GF-D8 (cell line): ENCODE measurements around the gene ATM.
A peak's percentile ranks its signal among the peaks of the same experiment; 100 is the strongest.
"Not testable (repeated sequence)": the region's sequence is repeated elsewhere in the genome, so short reads cannot be mapped to it uniquely, and the experiment has no call there.

ENCODE experiments used
- DNase-seq: peaks from one replicate; lab custom pipeline; 2025; lab: John Stamatoyannopoulos, UW

The ATM gene

GRCh38 chr11:108221911-108222573, 825 bp upstream of the ATM start:
- DNase-seq = no peak

GRCh38 chr11:108223348-108224149, 682 bp downstream of the ATM start:
- peak; percentile 61 for DNase-seq

GRCh38 chr11:108224366-108224765, 1.5 kb downstream of the ATM start:
- DNase-seq = no peak

GRCh38 chr11:108224911-108225786, 2.3 kb downstream of the ATM start:
- no peak for DNase-seq

GRCh38 chr11:108226036-108226435, 3.2 kb downstream of the ATM start:
- no peak for DNase-seq

GRCh38 chr11:108228251-108228650, 5.4 kb downstream of the ATM start:
- no peak for DNase-seq

GRCh38 chr11:108233277-108233945, 10.5 kb downstream of the ATM start:
- no peak for DNase-seq

- DNase-seq = no peak
Observed at GRCh38 chr11:108235192-108235591, 12.3 kb downstream of the ATM start.

GRCh38 chr11:108235633-108236032, 12.8 kb downstream of the ATM start:
- DNase-seq = no peak

GRCh38 chr11:108237058-108237481, 14.2 kb downstream of the ATM start:
- DNase-seq = no peak

GRCh38 chr11:108239076-108239475, 16.2 kb downstream of the ATM start:
- no peak for DNase-seq

GRCh38 chr11:108241330-108242037, 18.6 kb downstream of the ATM start:
- no peak for DNase-seq

GRCh38 chr11:108242422-108242821, 19.6 kb downstream of the ATM start:
- DNase-seq = no peak

GRCh38 chr11:108246308-108246707, 23.4 kb downstream of the ATM start:
- no peak for DNase-seq

- DNase-seq = no peak
Observed at GRCh38 chr11:108246885-108247284, 24.0 kb downstream of the ATM start.

GRCh38 chr11:108253176-108253575, 30.3 kb downstream of the ATM start:
- DNase-seq = no peak

- no peak for DNase-seq
Observed at GRCh38 chr11:108269583-108269982, 46.7 kb downstream of the ATM start.

GRCh38 chr11:108276985-108277616, 54.2 kb downstream of the ATM start:
- not testable (repeated sequence) for DNase-seq

GRCh38 chr11:108278546-108278945, 55.7 kb downstream of the ATM start:
- no peak for DNase-seq

- DNase-seq = no peak
Observed at GRCh38 chr11:108278954-108279353, 56.1 kb downstream of the ATM start.

- DNase-seq = no peak
Observed at GRCh38 chr11:108286370-108286769, 63.5 kb downstream of the ATM start.
